Mucosa of rectum (tissue), 2 donors: ENCODE measurements around the gene SMIM44.
"Not testable (repeated sequence)": the region's sequence is repeated elsewhere in the genome, so short reads cannot be mapped to it uniquely, and the experiment has no call there.

Source experiments
- H3K27ac ChIP-seq, 2 donors: one replicate each; pipeline ENCODE4 v1.7.0; 2013; ENCODE audit warnings: inconsistent platforms in 2 of 2, low read depth in 2 of 2, low read length in 2 of 2
- H3K27me3 ChIP-seq, 2 donors: one replicate each; pipeline ENCODE4 v1.7.0; 2013; ENCODE audit warnings: low read length in 2 of 2; ENCODE audit not compliant: control insufficient read depth in 2 of 2, insufficient read depth in 2 of 2
- H3K36me3 ChIP-seq, 2 donors: one replicate each; pipeline ENCODE4 v1.7.0; 2013; ENCODE audit warnings: low read length in 2 of 2; ENCODE audit not compliant: control insufficient read depth in 2 of 2, insufficient read depth in 2 of 2
- H3K4me1 ChIP-seq, 2 donors: one replicate each; pipeline ENCODE4 v1.7.0; 2013; ENCODE audit warnings: low read length in 2 of 2, mild to moderate bottlenecking in 1 of 2; ENCODE audit not compliant: control insufficient read depth in 2 of 2, insufficient read depth in 2 of 2
- H3K4me3 ChIP-seq, 2 donors: one replicate each; pipeline ENCODE4 v1.7.0; 2013; ENCODE audit warnings: low read length in 2 of 2
- H3K9ac ChIP-seq, 2 donors: one replicate each; pipeline ENCODE4 v1.7.0; 2013; ENCODE audit warnings: low read length in 2 of 2, low read depth in 1 of 2, mild to moderate bottlenecking in 1 of 2
- H3K9me3 ChIP-seq, 2 donors: one replicate each; pipeline ENCODE4 v1.7.0; 2013; ENCODE audit warnings: low read length in 2 of 2; ENCODE audit not compliant: control insufficient read depth in 2 of 2
- donor health status: healthy.
- donor health status: Normal muscosa, but diverticular disease.

The SMIM44 gene

GRCh38 chr19:3508771-3509535 is 25.7 kb upstream of the SMIM44 start:
- peaks cover 0 to 9% of the 10 kb centered on the region in 2 donors for H3K36me3 ChIP-seq
- H3K4me3 ChIP-seq, result no peak overlapping the region
- no peaks in the 10 kb centered on the region for H3K27me3 ChIP-seq
- peaks cover 7 to 11% of the 10 kb centered on the region in 2 donors for H3K4me1 ChIP-seq
- H3K9ac ChIP-seq, result no peak overlapping the region
- no peak overlapping the region for H3K27ac ChIP-seq
- H3K9me3 ChIP-seq, result no peaks in the 10 kb centered on the region

- H3K27me3 ChIP-seq, H3K27ac ChIP-seq, H3K4me3 ChIP-seq, H3K36me3 ChIP-seq, H3K9ac ChIP-seq, H3K9me3 ChIP-seq: not testable (repeated sequence)
- H3K4me1 ChIP-seq, result peaks cover 7 to 11% of the 10 kb centered on the region in 2 donors
Measured at GRCh38 chr19:3508121-3508661, 24.9 kb upstream of the SMIM44 start.

- peaks cover 0 to 9% of the 10 kb centered on the region in 2 donors for H3K36me3 ChIP-seq
- H3K27ac ChIP-seq, result no peak overlapping the region
- H3K9me3 ChIP-seq, result no peaks in the 10 kb centered on the region
- H3K4me1 ChIP-seq, result peaks cover 7 to 11% of the 10 kb centered on the region in 2 donors
- peak overlapping the region; percentile 81 to 83 for H3K4me3 ChIP-seq
- peak overlapping the region; percentile 47 to 88 for H3K9ac ChIP-seq
- H3K27me3 ChIP-seq, result no peaks in the 10 kb centered on the region
Measured at GRCh38 chr19:3507371-3508120, 24.3 kb upstream of the SMIM44 start.

GRCh38 chr19:3506384-3507340 is 23.4 kb upstream of the SMIM44 start:
- Histone ChIP-seq H3K4me1 (peaks cover 7 to 11% of the 10 kb centered on the region in 2 donors), H3K4me3 (peak overlapping the region; percentile 81 to 83), H3K36me3 (peaks cover 0 to 9% of the 10 kb centered on the region in 2 donors), H3K27ac (peak overlapping the region; percentile 74), H3K27me3 (no peaks in the 10 kb centered on the region), H3K9ac (peak overlapping the region; percentile 81 to 88), H3K9me3 (no peaks in the 10 kb centered on the region)

- H3K9ac ChIP-seq, result peak within 1 kb of the TSS; percentile 88 to 89
- H3K4me1 ChIP-seq, result peaks cover 7 to 14% of the 10 kb centered on the region in 2 donors
- H3K36me3 ChIP-seq, result peaks cover 0 to 7% of the 10 kb centered on the region in 2 donors
- H3K9me3 ChIP-seq, result no peaks in the 10 kb centered on the region
- peak within 1 kb of the TSS; percentile 88 to 96 for H3K4me3 ChIP-seq
- no peaks in the 10 kb centered on the region for H3K27me3 ChIP-seq
- peak within 1 kb of the TSS; percentile 87 to 92 for H3K27ac ChIP-seq
Measured at GRCh38 chr19:3505598-3506383, 22.6 kb upstream of the SMIM44 start, which contains the start of gene FZR1. Gene FZR1, plus strand, starts transcription at chr19:3506311. Its CDS starts 16,679 bp downstream, at chr19:3522990.

- H3K36me3 ChIP-seq, result peaks cover 0 to 7% of the 10 kb centered on the region in 2 donors
- no peaks in the 10 kb centered on the region for H3K27me3 ChIP-seq
- H3K4me3 ChIP-seq, result no peak overlapping the region
- no peaks in the 10 kb centered on the region for H3K9me3 ChIP-seq
- H3K4me1 ChIP-seq, result peaks cover 11 to 18% of the 10 kb centered on the region in 2 donors
- no peak overlapping the region for H3K9ac ChIP-seq
- no peak overlapping the region for H3K27ac ChIP-seq
Measured at GRCh38 chr19:3504735-3505134, 21.5 kb upstream of the SMIM44 start.

GRCh38 chr19:3503036-3503572 is 19.9 kb upstream of the SMIM44 start:
- no peaks in the 10 kb centered on the region for H3K27me3 ChIP-seq
- H3K36me3 ChIP-seq, result no peaks in the 10 kb centered on the region
- peaks cover 12 to 24% of the 10 kb centered on the region in 2 donors for H3K4me1 ChIP-seq
- no peaks in the 10 kb centered on the region for H3K9me3 ChIP-seq
- H3K27ac ChIP-seq, result no peak overlapping the region
- H3K9ac ChIP-seq, result no peak overlapping the region
- H3K4me3 ChIP-seq, result no peak overlapping the region

- Histone ChIP-seq H3K4me3 (no peak overlapping the region), H3K27ac (no peak overlapping the region), H3K4me1 (peaks cover 5 to 19% of the 10 kb centered on the region in 2 donors), H3K36me3 (peaks cover 0 to 2% of the 10 kb centered on the region in 2 donors), H3K27me3 (no peaks in the 10 kb centered on the region), H3K9me3 (no peaks in the 10 kb centered on the region), H3K9ac (no peak overlapping the region)
Measured at GRCh38 chr19:3501780-3502179, 18.5 kb upstream of the SMIM44 start.
